ENCODE results near the gene ZBED6.

The ZBED6 gene

GRCh38 chr1:203835476-203835875, 40.1 kb downstream of the ZBED6 start:
- no peak for TF ChIP-seq CTCF (IDR thresholded peaks at IDR 0.05; ENCODE audit: low read depth, low read length, missing control alignments)
- no peak for DNase-seq (ENCODE audit: low read depth)
- no peak overlapping the region for H3K4me3 ChIP-seq (ENCODE audit: low read depth, low read length)

- H3K4me3 ChIP-seq (ENCODE audit: low read depth, low read length), result no peak overlapping the region
- TF ChIP-seq CTCF (IDR thresholded peaks at IDR 0.05; ENCODE audit: low read depth, low read length, missing control alignments), result no peak
- no peak for DNase-seq (ENCODE audit: low read depth)
Measured at GRCh38 chr1:203839081-203839480, 43.7 kb downstream of the ZBED6 start.

- no peak overlapping the region for H3K4me3 ChIP-seq (ENCODE audit: low read depth, low read length)
- TF ChIP-seq CTCF (IDR thresholded peaks at IDR 0.05; ENCODE audit: low read depth, low read length, missing control alignments), result no peak
- no peak for DNase-seq (ENCODE audit: low read depth)
Measured at GRCh38 chr1:203840208-203840808, 44.9 kb downstream of the ZBED6 start.

- DNase-seq (ENCODE audit: low read depth), result no peak
- no peak overlapping the region for H3K4me3 ChIP-seq (ENCODE audit: low read depth, low read length)
- no peak for TF ChIP-seq CTCF (IDR thresholded peaks at IDR 0.05; ENCODE audit: low read depth, low read length, missing control alignments)
Measured at GRCh38 chr1:203842559-203842876, 47.1 kb downstream of the ZBED6 start.

- no peak overlapping the region for H3K4me3 ChIP-seq (ENCODE audit: low read depth, low read length)
- DNase-seq (ENCODE audit: low read depth), result no peak
- no peak for TF ChIP-seq CTCF (IDR thresholded peaks at IDR 0.05; ENCODE audit: low read depth, low read length, missing control alignments)
Measured at GRCh38 chr1:203843435-203843834, 48.0 kb downstream of the ZBED6 start.

Measured in GM12864 (cell line).